Fibroblast of gingiva (primary cell): ENCODE measurements around the gene ZNF675.
A peak's percentile ranks its signal among the peaks of the same experiment; 100 is the strongest.
"Not testable (repeated sequence)": the region's sequence is repeated elsewhere in the genome, so short reads cannot be mapped to it uniquely, and the experiment has no call there.

Experiments
- DNase-seq: peaks from one replicate; pipeline ENCODE4 v3.0.0-alpha.2; 2011; ENCODE audit warnings: low read depth

ZNF675 gene

GRCh38 chr19:23686621-23687423 is at the start of gene ZNF675:
Gene ZNF675 (minus strand): TSS chr19:23687212. CDS start chr19:23687033, 179 bp downstream.
- peak; percentile 91 for DNase-seq

DNA sequence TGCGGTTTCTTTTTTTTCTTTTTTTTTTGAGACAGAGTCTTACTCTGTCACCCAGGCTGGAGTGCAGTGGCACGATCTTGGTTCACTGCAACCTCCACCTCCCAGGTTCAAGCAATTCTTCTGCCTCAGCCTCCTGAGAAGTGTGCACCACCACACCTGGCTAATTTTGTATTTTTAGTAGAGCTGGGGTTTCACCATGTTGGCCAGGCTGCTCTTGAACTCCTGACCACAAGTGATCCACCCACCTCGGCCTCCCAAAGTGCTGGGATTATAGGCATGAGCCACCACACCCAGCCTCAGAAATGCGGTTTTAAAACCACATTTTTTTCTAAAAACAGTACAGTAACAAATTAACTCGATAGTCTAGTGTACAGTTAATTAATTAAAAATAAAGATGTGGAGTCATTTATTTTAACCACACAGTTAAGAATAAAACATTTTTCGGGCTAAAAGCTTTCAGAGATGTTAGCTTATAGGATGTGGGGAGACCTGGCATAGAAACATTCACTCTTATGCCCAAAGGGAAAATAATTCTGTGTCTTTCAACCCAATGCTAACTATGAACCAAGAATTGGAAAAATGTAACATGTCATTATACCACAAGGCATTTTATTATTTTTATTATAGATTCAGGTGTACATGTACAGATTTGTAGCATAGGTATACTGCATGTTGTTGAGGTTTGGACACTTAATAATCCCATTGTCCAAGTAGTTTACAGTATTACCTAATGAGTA is 43.9 kb upstream of the ZNF675 start:
- not testable (repeated sequence) for DNase-seq

DNA sequence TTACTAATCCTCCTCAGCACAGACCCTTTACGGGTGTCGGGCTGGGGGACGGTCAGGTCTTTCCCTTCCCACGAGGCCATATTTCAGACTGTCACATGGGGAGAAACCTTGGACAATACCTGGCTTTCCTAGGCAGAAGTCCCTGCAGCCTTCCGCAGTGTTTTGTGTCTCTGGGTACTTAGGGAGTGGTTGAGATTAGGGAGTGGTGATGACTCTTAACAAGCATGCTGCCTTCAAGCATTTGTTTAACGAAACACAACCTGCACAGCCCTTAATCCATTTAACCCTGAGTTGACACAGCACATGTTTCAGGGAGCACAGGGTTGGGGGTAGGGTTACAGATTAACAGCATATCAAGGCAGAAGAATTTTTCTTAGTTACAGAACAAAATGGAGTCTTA is 37.1 kb upstream of the ZNF675 start:
- not testable (repeated sequence) for DNase-seq

DNA sequence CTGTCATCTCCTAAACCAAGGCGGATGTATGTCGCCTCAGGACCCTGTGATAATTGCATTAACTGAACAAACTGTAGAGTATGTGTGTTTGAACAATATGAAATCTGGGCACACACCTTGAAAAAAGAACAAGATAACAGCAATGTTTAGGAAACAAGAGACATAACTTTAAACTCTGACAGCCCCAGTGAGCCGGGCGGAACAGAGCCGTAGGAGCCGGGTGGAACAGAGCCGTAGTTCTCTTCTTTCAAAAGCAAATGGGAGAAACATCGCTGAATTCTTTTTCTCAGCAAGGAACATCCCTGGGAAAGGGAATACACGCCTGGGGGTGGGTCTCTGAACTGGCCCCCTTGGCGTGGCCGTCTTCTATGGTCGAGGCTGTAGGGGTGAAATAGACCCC is 31.8 kb upstream of the ZNF675 start:
- no peak for DNase-seq

DNA sequence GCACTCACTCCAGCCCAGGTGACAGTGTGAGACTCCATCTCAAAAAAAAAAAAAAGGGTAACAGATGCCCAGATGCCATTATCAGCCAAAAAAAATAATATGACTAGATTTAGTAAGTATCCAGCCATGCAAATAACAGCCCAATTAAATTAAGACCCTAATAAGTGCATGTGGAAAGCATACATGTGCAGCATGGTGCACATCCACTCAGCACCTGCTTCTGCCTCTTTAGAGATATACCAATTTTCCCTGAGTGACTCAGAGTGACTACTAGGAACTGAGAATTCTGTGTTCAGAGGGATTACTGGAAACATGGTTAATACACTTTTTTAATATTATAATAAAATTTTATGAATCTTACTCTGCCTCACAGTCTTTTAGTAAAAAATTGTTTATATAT is 29.8 kb upstream of the ZNF675 start:
- DNase-seq: no peak

GRCh38 chr19:23709347-23709746 is 22.3 kb upstream of the ZNF675 start:
- no peak for DNase-seq

DNA sequence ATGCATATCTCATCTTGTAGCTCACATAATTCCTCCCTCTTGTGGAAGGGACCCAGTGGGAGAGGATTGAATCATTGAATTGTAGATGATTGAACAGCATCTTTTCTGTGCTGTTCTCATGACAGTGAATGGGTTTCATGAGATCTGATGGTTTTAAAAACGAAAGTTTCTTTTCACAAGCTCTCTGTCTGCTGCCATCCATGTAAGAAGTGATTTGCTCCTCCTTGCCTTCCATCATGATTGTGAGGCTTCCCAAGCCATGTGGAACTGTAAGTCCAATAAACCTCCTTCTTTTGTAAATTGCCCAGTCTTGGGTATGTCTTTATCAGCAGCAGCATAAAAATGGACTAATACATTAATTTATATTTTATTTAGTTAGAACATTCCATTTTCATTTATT is 19.6 kb upstream of the ZNF675 start:
- DNase-seq: no peak

DNA sequence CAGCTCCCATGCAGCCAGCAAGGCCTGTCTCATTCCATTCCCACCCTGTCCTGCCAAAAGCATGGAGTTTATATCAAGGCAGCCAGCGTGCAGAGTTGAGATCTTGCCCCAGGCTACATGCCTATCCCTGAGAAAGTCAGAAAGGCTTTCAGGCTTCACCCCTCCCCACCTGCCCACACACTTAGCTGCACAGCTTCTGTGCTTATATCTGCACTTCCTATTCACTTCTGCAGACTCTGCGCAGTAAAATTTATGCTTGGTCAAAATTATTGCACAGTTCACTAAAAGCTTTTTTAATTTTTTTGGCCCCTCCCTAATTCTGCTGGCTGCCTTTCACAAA is 12.5 kb upstream of the ZNF675 start:
- DNase-seq: no peak

- no peak for DNase-seq
Observed at GRCh38 chr19:23698711-23699520, 11.9 kb upstream of the ZNF675 start.

- not testable (repeated sequence) for DNase-seq
Observed at GRCh38 chr19:23692937-23693336, 5.9 kb upstream of the ZNF675 start.

DNA sequence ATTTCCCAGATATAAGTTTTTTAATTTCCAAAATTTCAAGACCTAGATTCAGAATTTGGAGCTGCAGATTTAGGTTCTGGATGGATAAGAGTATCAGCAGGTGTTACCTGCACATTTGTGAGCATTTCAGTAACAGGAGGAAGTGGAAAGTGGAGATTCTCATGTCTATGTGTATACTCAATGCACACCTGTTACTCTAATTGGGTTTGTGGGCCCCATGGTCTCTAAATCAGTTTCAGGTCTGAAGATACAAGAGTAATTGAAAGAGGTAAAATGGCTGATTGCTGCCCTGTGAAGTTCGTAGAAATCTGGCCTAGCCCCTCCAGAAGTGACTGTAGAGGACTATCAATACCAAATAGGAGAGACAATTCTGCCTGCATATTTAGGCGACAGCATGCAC is 13.9 kb downstream of the ZNF675 start:
- DNase-seq: no peak

- not testable (repeated sequence) for DNase-seq
Observed at GRCh38 chr19:23668606-23669005, 18.4 kb downstream of the ZNF675 start.

DNA sequence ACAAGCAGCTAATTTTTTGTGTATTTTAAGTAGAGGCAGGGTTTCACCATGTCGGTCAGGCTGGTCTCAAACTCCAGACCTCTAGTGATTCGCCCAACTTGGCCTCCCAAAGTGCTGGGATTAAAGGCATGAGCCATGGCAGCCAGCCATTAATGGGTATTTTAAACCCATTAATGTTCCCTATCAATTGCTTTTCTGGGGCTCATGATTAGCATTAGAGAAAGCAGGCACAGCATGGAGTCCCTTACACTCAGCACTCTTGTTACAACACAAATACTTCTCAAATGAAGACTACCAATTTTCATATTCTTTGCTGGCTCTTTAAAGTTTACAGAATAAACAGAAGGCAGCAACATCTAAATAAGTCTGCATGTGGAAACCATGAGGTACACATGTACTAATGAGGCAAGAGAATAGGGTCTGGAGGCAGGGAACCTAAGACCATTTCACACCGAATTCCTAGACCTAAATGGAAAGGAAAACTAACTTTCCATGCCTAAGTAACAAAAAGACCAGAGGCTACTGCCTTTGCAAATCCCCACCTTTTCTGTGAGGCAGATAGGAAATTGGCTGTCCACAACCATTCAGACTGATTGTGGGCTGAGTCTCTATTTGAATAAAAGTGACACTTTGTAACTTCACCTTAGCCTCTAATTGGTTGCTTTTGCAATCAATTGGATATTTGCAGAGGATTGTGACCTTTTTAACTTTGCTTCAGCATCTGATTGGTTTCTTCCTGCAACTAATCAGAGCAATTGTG is 21.2 kb downstream of the ZNF675 start:
- no peak for DNase-seq

- not testable (repeated sequence) for DNase-seq
Observed at GRCh38 chr19:23649817-23650216, 37.2 kb downstream of the ZNF675 start.
